TTC549 (cell line): ENCODE measurements around the gene CD82.
"Not testable (repeated sequence)": the region's sequence is repeated elsewhere in the genome, so short reads cannot be mapped to it uniquely, and the experiment has no call there.

Source experiments
- FAIRE-seq: peaks from 2 replicates; lab custom pipeline; 2012; peaks lifted over from hg19 to GRCh38; lab: Jason Lieb, UNC

The CD82 gene

DNA sequence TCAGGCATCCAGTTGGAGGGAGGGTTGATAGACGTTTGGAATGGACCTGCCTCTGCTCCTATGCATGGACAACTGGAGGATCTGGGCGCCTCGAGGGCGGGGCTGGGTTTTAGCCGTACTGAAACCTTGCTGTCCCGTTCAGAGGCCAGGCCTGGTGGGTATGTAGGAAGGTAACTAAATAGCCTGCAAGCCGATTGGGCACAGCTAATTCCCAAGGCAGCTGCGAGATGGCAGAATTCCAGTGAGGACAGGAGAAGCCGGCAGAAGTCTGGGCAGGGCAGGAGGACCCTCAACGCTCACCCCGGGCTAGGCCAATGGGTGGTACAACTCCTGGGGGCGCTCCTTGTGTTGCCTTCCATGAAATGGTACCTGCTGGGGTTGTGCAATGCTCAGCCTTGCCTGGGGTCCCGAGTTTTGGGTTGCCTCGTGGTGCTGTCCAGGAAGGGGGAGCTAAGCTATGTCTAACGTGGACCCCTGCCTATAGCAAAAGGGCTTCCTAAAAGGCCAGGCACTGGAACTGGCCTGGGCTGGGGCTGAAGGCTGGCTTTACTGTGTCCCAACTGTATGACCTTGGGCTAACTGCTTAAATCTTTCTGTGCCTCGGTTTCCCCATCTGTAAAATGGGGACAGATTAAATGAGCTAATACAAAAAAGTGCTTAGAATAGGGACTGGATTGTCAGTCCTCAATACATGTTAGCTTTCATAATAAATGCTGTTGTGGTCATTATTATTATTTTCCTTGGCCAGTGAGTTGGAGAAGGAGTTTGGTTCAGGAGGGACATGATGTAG, 30.1 kb upstream of the CD82 start:
- no peak for FAIRE-seq

DNA sequence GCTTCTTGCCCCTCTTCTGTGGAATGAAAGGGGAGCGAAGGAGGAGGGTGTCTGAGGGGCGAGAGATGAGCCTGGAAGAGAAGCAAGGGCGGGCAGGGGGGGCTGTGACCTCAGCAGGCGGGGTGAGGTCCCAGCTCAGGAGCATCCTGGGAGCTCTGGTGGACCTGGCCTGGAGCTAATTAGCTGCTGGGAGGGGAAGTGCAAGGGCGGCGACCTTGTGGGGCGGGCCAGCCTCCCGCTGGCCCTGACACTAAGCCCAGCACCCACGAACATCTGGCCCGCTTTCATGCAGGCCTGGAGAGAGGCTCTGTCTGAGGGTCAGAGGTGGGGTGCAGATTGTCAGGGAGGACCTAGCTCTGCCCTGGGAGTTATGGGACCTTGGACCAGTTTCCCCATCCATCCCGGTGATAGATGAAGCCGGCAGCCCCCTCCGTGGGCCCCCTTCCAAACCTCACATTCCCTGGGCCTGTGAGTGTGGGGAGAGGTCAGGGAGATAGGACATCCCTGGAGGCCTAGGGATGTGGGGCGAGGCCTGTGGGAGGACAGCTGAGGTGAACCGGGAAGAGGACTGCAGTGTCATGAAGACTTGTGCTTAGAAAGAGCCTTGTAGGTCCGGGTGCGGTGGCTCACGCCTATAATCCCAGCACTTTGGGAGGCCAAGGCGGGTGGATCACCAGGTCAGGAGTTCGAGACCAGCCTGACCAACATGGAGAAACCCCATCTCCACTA, 28.5 kb upstream of the CD82 start:
- FAIRE-seq: no peak

DNA sequence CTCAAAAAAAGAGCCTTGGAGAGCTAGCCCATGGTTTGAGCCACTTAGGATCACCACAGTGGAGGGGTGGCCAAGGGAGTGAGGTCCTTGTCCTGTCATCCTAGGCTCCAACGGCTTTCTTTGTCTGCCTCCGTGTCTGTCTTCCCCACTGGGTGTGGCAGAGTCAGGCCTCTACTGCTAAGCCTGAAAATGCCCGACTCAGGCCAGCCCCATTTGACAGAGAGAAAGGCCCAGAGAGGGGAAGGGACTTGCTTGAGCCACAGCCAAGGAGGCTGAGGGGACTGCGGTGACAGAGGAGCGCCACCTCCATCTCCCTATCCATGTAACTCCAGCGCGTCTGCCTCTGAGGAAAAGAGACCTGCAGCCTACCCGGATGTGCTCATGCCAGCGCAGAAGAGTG, 27.8 kb upstream of the CD82 start:
- no peak for FAIRE-seq

DNA sequence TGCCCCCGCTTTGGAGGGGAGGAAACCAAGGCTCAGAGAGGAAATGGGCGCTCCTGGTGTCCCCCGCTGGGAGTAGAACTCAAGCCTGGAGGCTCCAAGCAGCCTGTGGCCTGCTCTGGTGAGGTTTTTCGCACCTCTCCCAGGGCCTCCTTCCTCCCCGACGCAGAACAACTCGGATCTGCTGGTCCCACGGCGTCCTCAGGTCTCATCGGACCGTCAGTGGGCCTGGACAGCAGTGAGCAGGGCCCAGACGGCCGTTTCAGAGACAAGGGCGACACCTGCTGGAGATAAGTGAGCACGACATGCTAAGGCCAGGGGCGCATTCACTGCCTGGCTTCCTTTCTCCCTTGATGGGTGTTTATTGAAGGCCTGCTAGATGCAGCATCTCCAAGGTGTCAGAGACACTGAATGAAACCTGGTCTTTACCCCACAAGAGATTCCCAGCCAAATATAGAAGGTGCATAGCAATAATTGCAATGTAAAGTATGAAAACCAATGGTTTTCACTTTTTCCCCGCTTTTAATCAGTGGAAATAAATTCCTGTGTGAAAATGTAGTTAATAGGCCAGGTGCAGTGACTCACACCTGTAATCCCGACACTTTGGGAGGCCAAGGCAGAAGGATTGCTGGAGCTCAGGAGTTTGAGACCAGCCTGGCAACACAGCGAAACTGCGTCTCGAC, 26.9 kb upstream of the CD82 start:
- peak; percentile 26 for FAIRE-seq

DNA sequence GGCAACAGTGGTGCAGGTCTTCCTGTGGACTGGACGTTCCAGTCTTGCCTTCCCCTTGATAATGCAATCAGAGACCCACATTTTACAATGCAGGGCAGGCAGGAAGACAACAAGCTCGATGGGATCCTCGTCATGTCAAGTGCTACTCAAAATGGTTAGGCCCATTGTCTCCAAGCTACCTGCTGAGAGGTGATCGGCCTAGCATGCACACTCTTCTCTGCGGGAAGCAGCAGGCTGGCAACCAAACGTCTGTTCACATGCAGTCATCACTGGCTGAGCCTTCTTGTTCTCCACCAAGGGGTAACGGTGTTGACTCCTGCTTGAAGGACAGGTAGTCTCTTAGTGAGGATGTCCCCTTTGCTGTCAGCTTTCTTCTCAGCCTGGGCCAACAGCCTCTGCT, 25.5 kb upstream of the CD82 start:
- no peak for FAIRE-seq

DNA sequence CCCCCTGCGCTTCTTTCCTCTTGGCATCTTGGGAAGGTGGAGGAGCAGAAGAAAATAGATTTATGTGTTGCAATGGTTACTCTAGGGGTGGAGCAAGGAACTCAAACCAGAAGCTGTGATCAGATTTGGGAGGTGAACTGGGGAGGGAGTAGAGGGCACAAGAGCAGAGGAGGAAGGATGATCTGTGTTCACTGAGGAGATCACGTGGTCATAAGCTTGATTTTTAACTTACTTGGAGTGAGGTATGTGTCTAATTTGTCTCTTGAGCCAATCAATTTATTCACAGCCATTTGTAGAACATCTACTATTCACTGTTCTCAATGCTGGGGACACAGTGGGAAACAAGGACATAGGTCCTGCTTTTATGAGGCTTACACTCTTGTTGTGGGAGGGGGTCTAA, 24.8 kb upstream of the CD82 start:
- no peak for FAIRE-seq

DNA sequence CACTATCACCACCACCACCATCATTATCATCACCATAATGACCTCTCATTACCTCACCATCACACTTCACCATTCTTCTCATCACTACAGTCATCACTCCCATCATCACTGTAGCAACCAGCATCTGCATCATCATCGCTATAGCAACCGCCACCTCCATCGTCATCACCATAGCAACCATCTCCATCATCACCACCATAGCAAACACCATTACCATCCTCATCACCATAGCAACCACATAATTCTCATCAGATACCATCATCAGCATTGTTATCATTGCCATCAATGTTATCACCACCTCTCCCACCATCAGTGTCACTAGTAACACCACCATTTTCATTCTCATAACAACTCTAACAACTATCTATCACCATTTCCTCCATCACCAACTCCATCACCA, 23.1 kb upstream of the CD82 start:
- no peak for FAIRE-seq

DNA sequence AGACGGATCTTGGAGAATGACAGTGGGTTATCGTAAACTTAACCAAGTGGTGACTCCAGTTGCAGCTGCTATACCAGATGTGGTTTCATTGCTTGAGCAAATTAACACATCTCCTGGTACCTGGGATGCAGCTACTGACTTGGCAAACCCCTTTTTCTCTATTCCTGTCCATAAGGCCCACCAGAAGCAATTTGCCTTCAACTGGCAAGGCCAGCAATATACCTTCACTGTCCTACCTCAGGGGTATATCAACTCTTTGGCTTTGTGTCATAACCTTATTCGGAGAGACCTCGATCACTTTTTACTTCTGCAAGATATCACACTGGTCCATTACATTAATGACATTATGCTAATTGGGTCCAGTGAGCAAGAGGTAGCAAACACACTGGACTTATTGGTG, 18.5 kb upstream of the CD82 start:
- FAIRE-seq: not testable (repeated sequence)

DNA sequence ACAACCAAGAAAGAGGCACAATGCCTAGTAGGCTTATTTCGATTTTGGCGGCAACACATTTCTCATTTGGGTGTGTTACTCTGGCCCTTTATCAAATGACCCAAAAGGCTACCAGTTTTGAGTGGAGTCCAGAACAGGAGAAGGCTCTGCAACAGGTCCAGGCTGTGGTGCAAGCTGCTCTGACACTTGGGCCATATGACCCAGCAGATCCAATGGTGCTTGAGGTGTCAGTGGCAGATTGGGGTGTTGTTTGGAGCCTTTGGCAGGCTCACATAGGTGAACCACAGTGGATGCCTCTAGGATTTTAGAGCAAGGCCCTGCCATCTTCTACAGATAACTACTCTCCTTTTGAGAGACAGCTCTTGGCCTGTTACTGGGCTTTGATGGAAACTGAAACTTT, 17.9 kb upstream of the CD82 start:
- not testable (repeated sequence) for FAIRE-seq

DNA sequence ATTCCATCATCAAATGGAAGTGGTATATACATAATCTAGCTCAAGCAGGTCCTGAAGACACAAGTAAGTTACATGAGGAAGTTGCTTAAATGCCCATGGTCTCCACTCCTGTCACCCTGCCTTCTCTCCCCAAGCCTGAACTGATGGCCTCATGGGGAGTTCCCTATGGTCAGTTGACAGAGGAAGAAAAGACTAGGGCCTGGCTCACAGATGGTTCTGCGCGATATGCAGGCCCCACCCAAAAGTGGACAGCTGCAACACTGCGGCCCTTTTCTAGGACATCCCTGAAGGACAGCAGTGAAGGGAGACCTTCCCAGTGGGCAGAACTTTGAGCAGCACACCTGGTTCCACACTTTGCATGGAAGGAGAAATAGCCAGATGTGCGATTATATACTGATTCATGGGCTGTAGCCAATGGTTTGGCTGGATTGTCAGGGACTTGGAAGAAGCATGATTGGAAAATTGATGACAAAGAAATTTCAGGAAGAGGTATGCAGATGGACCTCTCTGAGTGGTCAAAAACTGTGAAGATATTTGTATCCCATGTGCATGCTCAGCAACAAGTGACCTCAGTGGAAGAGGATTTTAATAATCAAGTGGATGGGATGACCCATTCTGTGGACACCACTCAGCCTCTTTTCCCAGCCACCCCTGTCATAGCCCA, 17.3 kb upstream of the CD82 start:
- FAIRE-seq: no peak

DNA sequence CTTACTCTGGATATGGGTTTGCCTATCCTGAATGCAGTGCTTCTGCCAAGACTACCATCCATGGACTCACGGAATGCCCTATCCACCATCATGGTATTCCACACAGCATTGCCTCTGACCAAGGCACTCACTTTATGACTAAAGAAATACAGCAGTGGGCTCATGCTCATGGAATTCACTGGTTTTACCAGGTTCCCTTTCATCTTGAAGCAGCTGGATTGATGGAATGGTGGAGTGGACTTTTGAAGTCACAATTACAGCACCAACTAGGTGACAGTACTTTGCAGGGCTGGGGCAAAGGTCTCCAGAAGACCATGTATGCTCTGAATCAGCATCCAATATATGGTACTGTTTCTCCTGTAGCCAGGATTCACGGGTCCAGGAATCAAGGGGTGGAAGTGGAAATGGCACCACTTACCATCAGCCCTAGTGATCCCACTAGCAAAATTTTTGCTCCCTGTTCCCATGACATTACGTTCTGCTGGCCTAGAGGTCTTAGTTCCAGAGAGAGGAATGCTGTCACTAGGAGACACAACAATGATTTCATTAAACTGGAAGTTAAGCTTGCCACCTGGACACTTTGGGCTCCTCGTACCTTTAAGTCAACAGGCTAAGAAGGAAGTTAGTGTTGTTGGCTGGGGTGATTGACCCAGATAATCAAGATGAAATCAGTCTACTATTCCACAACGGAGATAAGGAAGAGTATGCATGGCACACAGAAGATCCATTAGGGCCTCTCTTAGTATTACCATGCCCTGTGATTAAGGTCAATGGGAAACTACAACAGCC, 16.3 kb upstream of the CD82 start:
- FAIRE-seq: not testable (repeated sequence)

DNA sequence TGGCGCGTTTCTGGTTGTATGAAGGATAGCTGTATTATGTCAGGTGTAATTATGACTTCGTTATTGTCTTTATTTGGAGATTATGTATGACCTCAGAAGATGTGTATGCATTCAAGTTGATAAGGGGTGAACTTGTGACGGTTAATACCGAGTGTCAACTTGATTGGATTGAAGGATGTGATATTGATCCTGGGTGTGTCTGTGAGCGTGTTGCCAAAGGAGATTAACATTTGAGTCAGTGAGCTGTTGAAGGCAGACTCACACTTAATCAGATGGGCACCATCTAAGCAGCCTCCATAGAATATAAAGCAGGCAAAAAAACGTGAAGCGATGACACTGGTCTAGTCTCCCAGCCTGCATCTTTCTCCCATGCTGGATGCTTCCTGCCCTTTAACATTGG, 15.3 kb upstream of the CD82 start:
- no peak for FAIRE-seq

DNA sequence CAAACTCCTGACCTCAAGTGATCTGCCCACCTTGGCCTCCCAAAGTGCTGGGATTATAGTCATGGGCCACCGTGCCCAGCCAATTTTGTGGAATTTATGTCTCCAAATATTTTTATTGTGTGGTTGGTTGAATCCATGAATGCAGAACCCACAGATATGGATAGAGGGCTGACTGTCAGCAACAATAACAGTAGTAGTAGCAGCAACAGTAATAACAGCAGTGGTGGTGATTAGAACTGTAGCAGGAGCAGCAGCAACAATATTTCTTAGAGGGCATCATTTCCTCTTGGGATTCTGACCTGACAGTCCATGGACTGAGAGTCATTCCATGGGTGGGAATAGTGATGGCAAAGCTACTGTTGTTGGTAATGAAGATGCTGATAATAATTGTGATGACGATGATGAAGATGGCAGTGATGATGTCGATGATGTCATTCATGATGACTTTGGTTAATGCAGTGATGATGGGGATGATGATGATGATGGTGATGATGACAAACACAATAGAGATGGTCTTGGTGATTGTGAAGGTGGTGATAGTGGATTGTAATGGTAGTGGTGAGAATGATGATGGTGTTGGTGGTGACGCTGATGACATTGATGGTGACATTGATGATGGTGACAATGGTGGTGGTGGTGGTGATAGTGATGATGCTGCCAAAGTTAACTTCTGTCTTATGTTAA, 13.9 kb upstream of the CD82 start:
- FAIRE-seq: no peak

DNA sequence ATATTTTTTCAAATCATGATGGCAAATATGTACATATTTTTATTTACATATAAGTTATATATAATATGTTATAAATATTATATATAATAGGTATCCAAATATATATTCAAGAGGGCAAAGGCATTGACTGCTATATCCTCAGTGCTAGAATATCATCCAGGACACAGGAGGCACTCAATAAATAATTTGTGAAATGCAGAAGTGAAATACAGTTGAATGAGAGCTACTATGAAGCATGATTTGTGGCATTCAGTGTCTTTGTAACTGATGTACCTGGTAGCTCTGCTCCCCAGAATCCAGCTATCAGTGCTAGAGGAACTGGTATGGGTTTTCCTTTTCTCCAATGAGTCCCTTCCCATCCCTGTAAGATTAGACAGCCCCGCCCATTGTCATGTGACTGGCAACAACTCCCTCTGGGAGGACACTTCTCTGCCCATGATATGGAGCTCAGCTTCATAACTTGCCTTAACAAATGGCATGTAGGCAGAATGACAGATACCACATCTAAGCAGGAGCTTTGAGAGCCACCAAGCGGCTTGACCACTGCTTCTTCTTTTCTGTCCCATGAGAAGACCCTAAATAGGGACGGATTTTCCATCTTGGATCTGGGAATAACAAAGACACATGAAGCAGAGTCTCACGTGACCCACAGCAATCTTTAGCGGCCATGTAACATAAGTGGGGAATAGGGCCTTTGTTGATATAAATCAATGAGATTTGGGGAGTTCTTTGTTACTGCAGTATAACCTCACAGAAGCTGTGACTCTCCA, 10.2 kb upstream of the CD82 start:
- no peak for FAIRE-seq

DNA sequence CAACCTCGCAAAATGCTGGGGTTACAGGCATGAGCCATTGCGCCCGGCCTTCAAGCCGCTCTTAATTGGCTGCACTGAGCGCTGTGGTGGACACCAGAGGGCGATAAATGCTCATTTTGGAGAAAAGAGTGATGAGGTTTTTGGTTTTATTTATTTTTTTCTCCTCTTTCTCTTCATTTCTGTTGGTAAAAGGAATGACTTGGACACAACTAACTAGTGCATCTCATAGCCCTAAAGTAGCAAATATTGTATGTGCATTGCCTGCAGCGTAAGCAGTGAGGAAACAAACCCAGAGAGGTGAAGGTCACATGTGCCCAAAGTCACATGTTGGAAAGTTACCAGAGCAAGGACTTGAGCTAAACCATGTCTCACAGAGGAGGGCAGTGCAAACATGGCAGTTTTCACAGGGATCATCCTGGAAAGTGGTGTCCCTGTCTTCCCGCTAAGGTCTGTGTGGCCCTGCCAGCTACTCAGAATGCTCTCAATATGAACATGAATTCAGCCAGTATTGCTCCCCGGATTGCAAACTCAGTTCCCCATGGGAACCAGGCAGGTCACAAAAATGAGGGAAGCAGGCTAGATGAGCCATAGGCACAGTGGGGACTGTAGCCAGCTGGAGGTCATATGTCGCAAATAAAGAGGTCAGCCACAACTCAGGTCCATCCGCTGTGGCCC, 8.6 kb upstream of the CD82 start:
- no peak for FAIRE-seq

DNA sequence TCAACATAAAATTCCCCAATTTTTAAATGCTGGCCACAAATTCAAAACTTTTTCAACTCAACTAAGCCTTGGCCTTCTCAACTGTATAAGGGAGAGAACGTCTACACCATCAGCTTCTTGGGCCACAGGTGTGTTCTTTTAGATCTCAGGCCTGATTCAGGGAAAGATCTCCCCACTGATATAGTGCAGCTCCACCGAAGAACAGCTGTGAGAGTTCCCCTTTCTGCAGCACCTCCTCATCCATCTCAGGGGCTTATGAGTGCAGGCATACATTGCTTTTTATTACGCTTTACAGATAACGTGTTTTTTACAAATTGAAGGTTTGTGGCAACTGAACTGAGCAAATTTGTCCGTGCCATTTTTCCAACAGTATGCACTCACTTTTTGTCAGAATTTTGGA, 8.0 kb upstream of the CD82 start:
- no peak for FAIRE-seq

DNA sequence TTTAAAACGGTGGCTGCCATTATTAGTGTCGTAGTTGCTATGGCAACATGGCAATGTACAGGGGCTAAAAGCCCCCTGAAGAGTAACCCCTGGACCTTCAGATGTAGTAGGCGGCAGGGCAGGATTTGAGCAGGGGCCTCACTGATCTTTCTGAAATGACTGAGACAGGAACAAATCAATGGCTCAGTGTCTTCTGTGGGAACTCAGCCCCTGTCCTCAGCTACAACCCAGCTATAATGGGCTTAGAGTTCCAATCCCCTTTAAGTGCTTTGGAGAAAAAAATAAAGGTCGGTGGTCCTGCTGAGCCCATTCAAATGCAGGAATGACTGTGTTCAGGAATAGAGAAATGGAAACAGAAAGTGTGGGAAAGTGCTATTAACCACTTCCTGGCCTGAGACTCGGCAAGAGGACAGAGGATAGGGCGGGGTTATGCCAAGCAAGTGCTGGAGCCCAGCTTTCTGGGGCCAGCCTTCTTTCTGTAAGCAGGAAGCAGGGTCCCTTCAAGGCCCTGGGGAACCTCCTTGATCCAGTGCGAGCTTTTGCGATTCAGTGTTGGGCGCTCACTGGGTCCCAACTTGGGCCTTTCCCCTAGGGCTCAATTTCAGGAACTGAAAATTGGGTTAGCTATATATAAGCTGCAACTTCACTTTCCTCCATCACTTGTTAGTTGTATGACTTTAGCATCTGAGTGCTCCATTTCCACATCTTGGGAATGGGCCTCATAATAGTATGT, 6.1 kb upstream of the CD82 start:
- FAIRE-seq: no peak

DNA sequence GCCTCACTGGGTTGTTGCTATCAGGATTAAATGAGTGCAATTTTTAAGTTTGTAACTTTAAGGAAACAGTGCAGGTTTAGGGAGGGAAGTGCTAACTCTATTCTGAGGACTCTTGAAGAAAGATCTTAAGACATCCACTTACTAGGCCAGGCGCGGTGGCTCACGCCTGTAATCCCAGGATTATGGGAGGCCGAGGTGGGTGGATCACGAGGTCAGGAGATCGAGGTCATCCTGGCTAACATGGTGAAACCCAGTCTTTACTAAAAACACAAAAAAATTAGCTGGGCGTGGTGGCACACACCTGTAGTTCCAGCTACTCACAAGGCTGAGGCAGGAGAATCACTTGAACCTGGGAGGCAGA, 5.5 kb upstream of the CD82 start:
- not testable (repeated sequence) for FAIRE-seq

DNA sequence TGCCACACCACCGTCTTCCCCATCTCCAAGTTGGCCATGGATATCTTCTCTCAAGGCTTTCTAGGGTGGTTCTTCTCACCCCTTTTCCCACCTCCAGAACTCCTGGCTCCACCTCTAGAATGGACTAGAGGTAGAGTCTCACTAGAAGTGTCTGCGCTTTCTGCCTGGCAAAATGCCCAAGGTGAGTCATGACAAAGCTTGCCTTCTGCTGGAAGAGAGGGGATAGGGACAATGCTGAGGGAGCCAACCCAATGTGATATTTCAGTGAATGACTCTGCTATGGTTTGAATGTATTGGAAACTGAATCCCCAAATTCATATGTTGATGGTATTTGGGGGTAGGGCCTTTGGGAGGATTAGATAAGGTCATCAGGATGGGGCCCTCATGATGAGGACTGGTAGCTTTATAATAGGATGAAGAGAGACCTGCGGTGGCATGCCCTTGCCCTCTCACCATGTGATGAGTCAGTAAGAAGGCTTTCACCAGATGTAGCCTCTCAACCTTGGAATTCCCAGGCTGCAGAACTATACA, 4.1 kb upstream of the CD82 start:
- no peak for FAIRE-seq
